ENCODE results near the gene GTF3A.

DNA sequence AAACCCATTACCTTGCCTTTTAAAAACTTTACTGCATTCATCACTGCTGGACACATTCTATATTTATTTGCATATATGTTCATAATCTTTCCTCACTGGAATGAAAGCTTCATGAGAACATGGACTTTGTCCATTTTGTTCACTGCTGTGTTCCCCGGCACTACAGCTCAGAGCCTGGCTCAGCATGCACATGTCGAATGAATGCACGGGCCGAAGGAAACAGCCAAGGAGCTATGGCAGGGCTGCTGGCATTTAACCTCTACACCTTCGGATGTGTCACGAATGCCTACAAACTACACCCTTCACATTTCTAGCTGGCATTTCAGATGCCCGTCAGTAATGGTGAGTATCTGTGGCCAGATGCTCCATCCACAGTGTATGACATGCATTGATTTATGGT lies 18.4 kb downstream of the GTF3A start:
- TF ChIP-seq POLR2A (IDR thresholded peaks at IDR 0.05): no peak
- TF ChIP-seq, protein P1, sequence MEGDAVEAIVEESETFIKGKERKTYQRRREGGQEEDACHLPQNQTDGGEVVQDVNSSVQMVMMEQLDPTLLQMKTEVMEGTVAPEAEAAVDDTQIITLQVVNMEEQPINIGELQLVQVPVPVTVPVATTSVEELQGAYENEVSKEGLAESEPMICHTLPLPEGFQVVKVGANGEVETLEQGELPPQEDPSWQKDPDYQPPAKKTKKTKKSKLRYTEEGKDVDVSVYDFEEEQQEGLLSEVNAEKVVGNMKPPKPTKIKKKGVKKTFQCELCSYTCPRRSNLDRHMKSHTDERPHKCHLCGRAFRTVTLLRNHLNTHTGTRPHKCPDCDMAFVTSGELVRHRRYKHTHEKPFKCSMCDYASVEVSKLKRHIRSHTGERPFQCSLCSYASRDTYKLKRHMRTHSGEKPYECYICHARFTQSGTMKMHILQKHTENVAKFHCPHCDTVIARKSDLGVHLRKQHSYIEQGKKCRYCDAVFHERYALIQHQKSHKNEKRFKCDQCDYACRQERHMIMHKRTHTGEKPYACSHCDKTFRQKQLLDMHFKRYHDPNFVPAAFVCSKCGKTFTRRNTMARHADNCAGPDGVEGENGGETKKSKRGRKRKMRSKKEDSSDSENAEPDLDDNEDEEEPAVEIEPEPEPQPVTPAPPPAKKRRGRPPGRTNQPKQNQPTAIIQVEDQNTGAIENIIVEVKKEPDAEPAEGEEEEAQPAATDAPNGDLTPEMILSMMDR (IDR thresholded peaks at IDR 0.05): no peak
